Measurements from ENCODE around the gene FBXL7. TPM values are rescaled to one million over a fixed set of nuclear protein-coding genes. Genes with fewer than 3 reads are reported as not detected.

FBXL7 gene
- total and polyA plus RNA-seq, 9 of the 15 experiments (the other 6 are each of a cell fraction or from before 2014, with no cell fraction given), result 0.04 to 0.08 TPM; not detected in 7

DNA sequence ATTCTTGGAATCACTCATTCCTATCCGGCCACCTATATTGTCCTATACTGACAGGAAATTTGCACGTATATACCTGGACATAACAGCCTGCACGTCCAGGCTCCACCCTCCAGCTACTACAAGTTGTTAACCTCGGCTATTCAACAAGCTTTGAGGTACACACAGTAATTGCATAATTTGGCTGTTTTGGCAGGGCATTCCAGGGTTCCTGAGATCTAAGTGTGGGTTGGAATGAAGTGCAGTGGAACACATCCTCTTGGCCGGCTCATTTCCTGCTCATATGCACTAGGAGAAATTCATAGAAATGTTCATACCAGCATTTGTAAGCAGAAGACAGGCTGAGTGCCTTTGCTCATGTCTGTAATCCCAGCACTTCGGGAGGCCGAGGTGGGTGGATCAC is 222.3 kb downstream of the FBXL7 start:
- DNase-seq (ENCODE audit: extremely low read depth in 1 of 4, low spot score in 3 of 4), result no peak
- no peak for ATAC-seq
- POLR2A ChIA-PET, result no interaction called here
- Histone ChIP-seq H3K4me2 (ENCODE audit: insufficient read depth, low read length) (no peak overlapping the region), H3K4me3 (no peak overlapping the region), H3K4me1 (replicated peaks in 1 of 2; ENCODE audit: control insufficient read depth in 2 of 2, insufficient read depth in 2 of 2, low read length in 2 of 2) (no peaks in the 10 kb centered on the region), H3K36me3 (ENCODE audit: control insufficient read depth, insufficient read depth, low read length) (no peaks in the 10 kb centered on the region), H3K9me1 (ENCODE audit: control insufficient read depth, insufficient read depth, low read length) (no peaks in the 10 kb centered on the region), H2AFZ (ENCODE audit: low read depth, low read length) (no peak overlapping the region), H3K27ac (ENCODE audit: extremely low read depth, low read depth, low read length) (no peak overlapping the region), H3K79me2 (ENCODE audit: control insufficient read depth, insufficient read depth, low read length) (no peaks in the 10 kb centered on the region), H3K9me3 (replicated peaks; ENCODE audit: control insufficient read depth, insufficient read depth, low read depth, low read length) (no peaks in the 10 kb centered on the region), H3K9ac (ENCODE audit: insufficient read depth in 1 of 2, low read depth in 2 of 2, low read length in 2 of 2) (no peak overlapping the region), H3K27me3 (ENCODE audit: control insufficient read depth in 2 of 2, insufficient read depth in 2 of 2, low read length in 2 of 2) (no peaks in the 10 kb centered on the region), H4K20me1 (replicated peaks; ENCODE audit: control insufficient read depth, insufficient read depth, low read length) (no peaks in the 10 kb centered on the region)
- no peak for FAIRE-seq
- no TSS peak for BruUV-seq (replicated peaks)
- in situ Hi-C loops (cut with MboI) (no loop called here), intact Hi-C loops (cut with micrococcal nuclease) (no loop called here)
- WGBS (ENCODE audit: insufficient coverage, low coverage, missing lambda C conversion rate), result 0% methylated on average over 7 of the region's 7 CpGs
- TF ChIP-seq E2F1 (CRISPR knock-in tag; IDR thresholded peaks at IDR 0.05) (no peak), NR2C1 (IDR thresholded peaks at IDR 0.05) (no peak), NR2C1 (tag; IDR thresholded peaks at IDR 0.05) (no peak), ZNF232 (CRISPR knock-in tag; IDR thresholded peaks at IDR 0.05) (no peak), HNRNPUL1 (IDR thresholded peaks at IDR 0.05; ENCODE audit: low read length) (no peak), POU5F1 (IDR thresholded peaks at IDR 0.05; ENCODE audit: borderline replicate concordance, low read depth, low read length, partially characterized antibody) (no peak), HOXB6 (CRISPR knock-in tag; IDR thresholded peaks at IDR 0.05; ENCODE audit: borderline replicate concordance) (no peak), ZNF644 (tag; IDR thresholded peaks at IDR 0.05; ENCODE audit: low read depth) (no peak), ZFP36 (IDR thresholded peaks at IDR 0.05; ENCODE audit: low read depth, low read length, partially characterized antibody) (no peak), FOXM1 (IDR thresholded peaks at IDR 0.05; ENCODE audit: low read depth) (no peak), FOXM1 (CRISPR knock-in tag; IDR thresholded peaks at IDR 0.05; ENCODE audit: low read depth) (no peak), MCM5 (IDR thresholded peaks at IDR 0.05; ENCODE audit: low read depth) (no peak), JUN (IDR thresholded peaks at IDR 0.05; ENCODE audit: borderline replicate concordance, low read depth, low read length) (no peak), JUN (CRISPR knock-in tag; IDR thresholded peaks at IDR 0.05; ENCODE audit: borderline replicate concordance) (no peak), PTRF (tag; IDR thresholded peaks at IDR 0.05) (no peak), ZNF197 (CRISPR knock-in tag; IDR thresholded peaks at IDR 0.05; ENCODE audit: low read depth) (no peak), ZNF740 (CRISPR knock-in tag; IDR thresholded peaks at IDR 0.05) (no peak), ZNF740 (tag; IDR thresholded peaks at IDR 0.05) (no peak), SRSF9 (IDR thresholded peaks at IDR 0.05; ENCODE audit: borderline replicate concordance, low read depth, low read length) (no peak), FOXK2 (conservative IDR thresholded peaks at IDR 0.05 in 1 of 2, IDR thresholded peaks at IDR 0.05 in 1 of 2; ENCODE audit: low read depth in 2 of 2) (no peak), FIP1L1 (IDR thresholded peaks at IDR 0.05; ENCODE audit: low read depth, low read length, poor library complexity, severe bottlenecking) (no peak), PTTG1 (tag; IDR thresholded peaks at IDR 0.05; ENCODE audit: low read depth) (no peak), ILF3 (IDR thresholded peaks at IDR 0.05; ENCODE audit: borderline replicate concordance) (no peak)
- CTCF ChIA-PET (ENCODE audit: low intra/inter-chr PET ratio), result no interaction called here

All from K562 (cell line).